HG02973 (cell line): ENCODE measurements around the gene LCNL1.
"Not testable (repeated sequence)": the region's sequence is repeated elsewhere in the genome, so short reads cannot be mapped to it uniquely, and the experiment has no call there.

Experiments used
- ATAC-seq: cut with Tn5 transposase; IDR thresholded peaks from one replicate; pipeline ENCODE4 v1.9.1; 2021; ENCODE audit warnings: moderate library complexity; ENCODE audit not compliant: unreplicated experiment

LCNL1 gene

DNA sequence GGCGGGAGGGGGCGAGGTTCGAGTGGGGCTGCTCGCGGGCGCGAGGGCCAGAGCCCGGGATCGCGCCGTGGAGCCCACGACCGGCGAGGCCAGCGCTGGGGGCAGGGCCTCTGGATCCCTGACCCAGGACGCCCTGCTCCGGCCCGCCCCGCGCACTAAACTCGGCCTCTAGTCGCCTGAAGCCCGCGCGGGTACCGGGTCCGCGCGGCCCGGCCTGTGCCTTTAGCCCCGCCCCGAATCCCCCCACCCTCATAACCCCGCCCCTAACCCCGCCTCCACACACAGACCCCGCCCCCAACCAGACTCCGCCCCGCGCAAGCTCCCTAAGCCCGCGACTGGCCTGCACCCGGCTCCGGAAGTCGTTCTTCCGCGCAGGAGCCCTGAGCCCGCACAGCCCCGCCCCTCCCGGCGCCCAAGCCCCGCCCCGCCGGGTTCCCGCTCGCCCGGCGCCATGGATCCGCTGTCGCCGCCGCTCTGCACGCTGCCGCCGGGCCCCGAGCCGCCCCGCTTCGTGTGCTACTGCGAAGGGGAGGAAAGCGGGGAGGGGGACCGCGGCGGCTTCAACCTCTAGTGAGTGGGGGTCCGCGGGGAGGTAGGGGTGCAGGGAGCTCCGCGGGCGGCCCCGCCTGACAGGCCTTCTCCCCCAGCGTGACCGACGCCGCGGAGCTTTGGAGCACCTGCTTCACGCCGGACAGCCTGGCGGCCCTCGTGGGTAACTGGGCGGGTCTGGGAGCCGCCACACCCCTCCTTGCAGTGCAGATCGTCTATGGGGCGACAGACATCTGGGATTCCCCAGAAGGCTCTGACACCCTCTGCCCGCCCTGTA, 9.4 kb downstream of the LCNL1 start, which contains the start of gene PAXX:
PAXX (plus strand) TSS at position 430 of the 826 bp plus-strand sequence; CDS start at position 452, 22 bp downstream.
- ATAC-seq: peak; percentile 81

DNA sequence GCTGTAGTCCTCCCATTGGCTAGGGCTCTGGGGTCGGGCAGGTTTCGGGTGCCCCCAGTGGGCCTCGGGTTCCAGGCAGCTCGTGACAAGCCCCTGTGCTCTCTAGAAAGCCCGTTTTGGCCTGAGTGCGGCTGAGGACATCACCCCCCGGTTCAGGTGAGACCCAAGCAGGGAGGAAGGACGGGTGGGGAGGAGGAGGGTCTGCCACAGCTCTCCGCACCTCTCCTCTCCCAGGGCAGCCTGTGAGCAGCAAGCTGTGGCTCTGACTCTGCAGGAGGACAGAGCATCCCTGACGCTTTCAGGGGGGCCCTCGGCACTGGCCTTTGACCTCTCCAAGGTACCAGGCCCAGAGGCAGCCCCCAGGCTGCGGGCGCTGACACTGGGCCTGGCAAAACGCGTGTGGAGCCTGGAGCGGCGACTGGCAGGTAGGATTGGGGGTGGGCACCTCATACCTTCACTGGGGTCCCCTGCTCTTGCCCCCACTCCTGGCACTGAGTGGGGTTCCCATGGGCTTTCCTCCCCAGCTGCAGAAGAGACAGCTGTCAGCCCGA, 10.1 kb downstream of the LCNL1 start:
- no peak for ATAC-seq

DNA sequence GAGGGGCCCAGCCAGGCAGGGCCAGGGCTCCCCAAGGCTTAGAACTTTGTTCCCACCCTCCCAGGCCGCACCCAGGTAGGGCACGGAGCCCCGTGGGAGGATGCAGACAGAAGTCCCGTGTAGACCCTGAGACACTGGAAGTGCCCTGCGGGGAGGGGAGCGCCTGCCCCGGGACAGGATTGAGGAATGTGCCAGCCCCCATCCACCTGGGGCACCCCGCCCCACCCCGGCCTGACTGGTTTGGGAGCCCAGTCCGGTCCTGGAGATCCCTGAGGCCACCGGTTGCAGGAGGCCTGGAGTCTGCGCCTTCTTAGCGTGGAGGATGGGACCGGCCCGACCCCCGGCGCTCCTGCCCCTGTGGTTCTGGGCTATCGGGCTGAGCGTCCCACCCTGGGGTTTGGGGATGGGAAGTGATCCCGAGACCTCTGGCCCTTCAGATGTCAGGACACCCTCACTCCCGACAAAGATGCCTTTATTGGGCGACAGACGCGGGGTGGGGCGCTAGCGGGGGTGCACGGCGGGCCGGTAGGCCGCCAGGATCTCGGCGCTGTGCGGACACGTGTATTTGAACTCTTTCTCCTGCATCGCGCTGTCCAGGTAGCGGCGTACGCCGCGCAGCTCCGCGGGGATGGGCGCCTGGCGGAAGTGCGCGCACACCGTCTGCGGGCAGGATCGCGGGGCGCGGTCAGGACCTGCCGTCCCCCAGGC, 11.5 kb downstream of the LCNL1 start:
- ATAC-seq: no peak

DNA sequence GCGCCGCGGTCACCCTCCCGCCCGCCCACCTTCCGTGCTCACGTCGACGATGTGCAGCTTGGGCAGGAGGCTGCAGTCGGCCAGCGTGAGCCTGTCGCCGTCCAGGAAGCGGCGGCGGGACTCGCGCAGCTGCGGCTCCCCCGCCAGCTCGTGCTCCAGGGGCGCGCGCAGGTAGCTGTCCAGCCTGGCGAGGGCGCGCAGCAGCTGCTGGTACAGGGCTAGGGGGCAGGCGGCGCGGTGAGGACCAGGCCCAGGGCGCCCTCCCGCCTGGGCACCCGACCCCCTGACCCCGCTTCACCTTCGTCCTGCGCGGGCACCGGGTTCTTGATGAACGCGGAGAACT, 12.1 kb downstream of the LCNL1 start:
- ATAC-seq: no peak

DNA sequence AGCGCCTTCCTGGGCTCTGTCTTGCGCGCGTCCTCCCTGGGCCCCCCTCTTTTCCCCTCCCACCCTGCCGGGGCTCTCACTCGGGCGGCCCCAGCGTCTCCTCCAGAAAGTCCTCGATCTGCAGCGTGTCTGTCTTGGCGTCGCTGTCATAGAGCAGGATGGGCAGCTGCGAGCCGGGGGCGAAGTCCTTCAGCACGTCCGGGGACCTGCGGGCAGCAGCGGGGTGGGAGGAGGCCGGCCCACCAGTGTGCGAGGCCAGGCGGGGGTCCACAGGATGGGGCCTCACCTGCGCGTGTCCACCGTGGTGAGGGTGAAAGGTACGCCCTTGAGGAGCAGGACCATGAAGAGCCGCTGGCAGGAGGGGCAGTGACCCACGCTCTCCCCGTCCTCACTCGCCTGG, 12.6 kb downstream of the LCNL1 start:
- no peak for ATAC-seq

DNA sequence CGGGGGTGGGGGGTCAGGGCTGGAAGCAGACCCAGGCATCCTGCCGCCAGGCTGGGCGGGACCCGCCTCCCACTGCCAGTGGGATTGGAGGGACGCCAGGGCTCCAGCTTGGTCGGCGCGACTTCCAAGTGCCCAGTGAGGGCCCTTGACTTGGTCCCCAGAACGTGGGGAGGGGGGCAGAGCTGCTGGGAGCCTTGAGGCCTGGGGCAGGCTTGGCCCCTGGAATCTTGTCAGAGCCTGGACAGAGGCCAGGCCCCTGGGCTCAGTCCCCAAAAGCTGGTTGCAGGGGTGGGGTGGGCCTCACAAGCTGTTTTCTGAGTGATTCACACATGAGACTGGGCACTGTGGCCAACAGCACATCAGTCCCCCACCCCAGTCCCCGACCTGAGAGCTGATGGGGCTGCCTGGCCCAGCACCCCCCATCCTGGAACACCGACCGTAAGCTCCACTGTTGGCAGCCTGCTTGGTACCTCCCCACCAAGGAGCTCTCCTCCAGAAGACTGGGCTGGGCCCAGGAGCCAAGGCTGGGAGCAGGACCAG, 13.0 kb downstream of the LCNL1 start:
- no peak for ATAC-seq

DNA sequence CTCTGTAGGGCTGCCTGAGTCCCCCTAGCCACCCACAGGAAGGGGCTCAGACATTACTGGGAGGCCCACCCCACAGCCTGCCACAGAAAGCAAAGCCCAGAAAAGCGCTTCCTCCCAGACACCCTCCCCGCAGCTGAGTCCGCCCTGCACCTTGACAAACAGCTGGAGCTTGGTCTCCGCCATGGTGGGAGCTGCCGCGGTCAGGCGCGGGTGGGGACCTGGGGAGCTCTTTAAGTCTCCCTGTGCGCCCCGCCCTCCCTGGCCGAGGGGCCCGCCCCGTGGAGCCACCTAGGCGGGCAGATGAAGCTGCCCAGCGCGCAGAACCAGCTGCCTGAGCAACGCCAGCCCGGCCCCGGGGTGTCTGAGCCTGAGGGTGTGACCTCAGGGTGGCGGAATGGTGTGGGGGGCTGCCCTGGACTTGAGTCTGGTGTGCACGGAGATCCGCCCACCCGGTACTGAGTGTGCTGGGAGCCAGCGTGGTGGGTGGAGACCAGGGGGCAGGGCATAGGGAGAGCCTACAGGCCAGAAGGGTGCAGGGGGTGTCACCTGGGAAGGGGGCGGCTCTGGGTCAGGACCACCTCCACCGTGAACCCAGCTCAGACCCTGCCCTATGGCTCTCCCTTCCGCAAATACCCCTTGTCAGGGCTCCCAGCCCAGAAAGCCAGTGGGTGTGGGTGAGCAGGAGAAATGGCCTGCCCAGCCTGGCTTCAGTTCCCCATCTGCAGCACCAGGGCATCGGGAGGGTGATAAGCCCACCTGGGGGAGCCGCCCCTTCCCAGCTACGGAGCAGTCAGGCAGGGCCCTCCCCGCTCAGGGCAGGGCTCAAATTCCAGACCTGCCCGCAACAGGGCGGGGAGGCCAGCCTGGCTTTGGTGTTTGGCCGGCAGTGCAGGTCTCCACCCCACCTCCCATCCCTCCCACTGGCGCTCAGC, 13.8 kb downstream of the LCNL1 start, which contains the start of gene CLIC3:
CLIC3 (minus strand) TSS at position 208 of the 932 bp plus-strand sequence; CDS start at position 183, 25 bp downstream.
- no peak for ATAC-seq

DNA sequence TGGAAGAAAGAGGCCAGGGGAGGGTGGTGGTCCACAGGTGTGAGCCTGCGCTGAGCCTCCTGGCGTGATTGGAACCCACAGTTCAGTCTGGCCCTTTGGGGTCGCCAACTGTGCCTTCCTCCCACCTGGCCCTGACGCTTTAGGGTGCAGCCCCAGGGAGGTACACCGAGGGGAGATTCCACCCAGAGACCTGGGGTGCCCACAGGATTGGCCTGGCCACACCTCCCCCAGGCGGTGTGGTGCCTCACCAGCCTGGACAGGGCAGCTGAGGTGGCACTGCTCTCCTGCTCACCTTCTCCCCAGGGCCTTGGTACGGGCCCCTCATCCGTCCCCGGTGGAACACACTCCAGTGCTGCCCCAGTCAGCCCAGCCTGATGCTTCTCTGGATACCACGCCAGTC, 14.6 kb downstream of the LCNL1 start:
- no peak for ATAC-seq

DNA sequence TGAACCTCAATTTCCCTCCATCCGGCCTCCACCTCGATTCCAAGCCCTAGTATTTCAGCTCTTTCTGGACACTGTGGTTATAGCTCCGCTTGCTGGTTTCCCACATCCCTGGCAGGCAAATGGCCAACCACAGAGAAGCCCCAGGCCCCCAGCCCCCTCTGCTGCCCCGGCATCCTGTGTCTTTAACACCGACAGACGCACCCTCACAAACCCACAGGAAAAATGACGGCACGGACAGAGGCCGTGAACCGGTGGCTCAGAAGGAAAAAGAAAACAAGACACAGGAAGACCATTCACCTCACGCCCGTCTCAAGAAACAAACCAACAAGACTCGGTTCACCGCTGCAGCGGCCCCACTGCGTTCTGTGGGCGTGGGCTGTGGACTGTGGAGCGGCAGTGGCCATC, 15.0 kb downstream of the LCNL1 start:
- ATAC-seq: no peak

DNA sequence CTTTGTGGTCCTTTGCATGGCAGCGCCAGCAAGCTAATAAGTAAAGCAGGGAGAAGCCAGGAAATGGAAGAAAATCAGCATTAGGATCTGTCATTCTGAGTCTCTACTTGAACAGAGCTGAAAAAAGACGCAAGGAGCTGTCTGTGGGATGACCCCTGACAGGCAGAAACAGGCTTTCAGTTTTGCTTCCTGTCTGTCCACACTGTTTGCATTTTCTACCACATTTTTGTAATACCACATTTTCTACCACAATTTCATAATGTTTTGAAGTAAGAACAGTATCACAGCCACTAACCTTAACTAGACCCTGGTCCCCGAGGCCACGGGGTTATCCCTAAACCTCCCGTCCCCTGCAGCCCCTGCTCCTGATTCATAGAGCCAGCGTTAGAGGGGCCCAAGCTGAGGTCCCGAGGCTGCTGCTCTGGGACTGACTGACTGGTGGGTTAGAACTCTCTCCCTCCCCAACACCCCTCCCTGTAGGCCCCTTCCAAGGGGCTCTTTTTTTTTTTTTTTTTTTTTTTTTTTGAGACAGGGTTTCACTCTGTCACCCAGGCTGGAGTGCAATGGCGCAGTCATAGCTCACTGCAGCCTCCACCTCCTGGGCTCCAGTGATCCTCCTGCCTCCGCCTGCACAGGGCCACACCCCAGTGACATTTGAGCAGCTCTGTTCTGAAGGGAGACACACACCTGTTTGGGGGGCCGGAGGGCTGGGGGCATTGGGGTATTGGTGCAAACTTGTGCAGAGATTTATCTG, 17.6 kb downstream of the LCNL1 start:
- peak; percentile 64 for ATAC-seq

DNA sequence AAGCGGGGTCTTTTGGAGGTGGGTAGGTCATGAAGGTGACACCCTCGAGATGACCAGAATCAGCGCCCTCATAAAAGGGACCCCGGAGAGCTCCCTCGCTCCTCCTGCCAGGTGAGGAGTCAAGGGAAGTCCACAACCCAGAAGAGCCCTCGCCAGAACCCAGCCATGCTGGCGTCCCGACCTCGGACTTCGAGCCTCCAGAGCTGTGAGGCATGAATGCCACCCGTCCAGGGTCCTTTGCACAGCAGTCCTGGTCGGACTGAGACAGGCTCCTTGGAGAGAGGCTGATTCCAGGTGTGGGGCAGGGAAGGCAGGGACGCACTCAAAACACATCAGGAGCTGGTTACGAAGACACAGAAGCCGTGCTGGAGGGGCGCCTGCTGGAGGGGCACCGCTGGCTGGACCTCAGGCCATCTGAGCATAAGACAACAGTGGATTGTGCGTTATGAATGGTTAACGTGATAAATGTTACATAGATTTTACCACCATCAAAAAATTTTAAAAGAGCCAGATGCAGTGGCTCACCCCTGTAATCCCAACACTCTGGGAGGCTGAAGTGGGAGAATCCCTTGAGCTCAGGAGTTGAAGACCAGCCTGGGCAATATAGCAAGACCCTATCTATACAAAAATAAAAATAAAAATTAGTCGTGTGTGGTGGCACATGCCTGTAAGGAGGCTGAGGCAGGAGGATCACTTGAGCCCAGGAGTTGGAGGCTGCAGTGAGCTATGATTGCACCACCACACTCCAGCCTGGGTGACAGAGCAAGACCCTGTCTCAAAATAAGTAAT, 19.3 kb downstream of the LCNL1 start:
- ATAC-seq: no peak

DNA sequence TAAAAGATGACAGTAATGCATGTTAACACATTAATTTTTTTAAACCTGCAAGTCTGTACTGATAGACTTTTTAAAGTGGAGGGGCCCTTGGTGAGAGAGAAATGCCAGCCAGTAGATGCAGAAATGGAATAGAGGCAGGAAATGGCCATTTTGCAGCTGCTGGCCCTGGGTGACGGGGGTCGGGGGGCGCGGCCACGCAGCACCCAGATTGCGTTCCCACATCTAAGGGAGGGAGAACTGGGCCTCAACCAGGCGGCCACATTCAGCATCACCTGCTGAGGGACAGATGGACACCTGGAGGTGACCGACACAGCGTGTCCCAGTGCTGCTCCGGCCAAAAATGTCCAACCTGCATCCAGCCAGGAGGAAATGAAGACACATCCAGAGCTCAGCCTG, 19.9 kb downstream of the LCNL1 start:
- ATAC-seq: no peak

DNA sequence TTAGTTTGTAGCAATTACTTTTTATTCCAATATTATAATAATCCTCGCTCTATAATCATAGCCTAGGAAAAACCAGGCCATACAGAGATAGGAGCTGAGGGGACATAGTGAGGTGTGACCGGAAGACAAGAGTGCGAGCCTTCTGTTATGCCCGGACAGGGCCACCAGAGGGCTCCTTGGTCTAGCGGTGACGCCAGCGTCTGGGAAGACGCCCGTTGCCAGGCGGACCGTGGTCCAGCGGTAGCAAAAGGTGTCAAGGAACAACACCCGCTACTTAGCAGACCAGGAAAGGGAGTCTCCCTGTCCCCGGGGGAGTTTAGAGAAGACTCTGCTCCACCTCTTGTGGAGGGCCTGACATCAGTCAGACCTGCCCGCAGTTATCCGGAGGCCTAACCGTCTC, 21.5 kb downstream of the LCNL1 start:
- not testable (repeated sequence) for ATAC-seq

DNA sequence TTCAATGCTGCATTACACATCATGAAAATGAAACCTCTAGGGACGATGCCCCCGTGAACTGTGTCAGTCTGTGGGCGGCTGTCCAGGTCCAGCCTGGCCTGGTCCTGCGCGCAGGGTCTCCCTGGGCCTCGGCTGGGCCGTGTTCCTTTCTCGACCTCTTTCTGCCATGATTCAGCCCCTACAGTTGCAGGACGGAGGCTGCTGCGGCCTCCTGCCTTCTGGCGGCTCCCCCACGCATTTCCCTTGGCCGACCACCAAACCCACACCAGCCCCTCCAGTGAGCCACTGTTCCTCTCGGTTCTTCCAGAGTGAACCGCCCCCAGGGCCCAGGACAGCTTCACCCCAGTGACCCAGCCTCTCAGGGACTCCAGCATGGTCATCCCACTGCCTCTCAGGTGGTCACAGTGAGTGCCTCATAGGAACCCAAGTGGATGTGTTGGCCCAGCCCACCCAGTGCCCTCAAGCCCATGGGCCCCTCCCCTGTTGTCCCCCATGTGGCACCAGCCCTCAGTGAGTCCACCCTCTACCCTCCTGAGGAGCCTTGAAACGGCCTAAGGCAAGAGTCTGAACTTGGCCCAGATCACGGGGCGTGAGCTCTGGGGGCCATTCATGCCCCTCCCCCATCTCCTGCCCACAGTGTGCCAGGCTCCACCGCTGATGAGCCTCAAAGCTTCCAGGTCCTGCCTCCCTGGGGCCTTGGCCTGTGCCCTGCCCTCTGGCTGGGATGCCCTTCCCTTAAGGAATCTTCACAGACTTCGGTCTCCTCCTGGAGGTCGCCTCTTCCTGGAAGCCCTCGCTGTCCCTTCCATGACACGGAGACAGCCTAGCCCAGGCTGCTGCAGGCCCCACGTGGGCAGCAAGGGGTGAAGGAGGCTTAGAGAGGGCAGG, 23.6 kb downstream of the LCNL1 start:
- no peak for ATAC-seq

DNA sequence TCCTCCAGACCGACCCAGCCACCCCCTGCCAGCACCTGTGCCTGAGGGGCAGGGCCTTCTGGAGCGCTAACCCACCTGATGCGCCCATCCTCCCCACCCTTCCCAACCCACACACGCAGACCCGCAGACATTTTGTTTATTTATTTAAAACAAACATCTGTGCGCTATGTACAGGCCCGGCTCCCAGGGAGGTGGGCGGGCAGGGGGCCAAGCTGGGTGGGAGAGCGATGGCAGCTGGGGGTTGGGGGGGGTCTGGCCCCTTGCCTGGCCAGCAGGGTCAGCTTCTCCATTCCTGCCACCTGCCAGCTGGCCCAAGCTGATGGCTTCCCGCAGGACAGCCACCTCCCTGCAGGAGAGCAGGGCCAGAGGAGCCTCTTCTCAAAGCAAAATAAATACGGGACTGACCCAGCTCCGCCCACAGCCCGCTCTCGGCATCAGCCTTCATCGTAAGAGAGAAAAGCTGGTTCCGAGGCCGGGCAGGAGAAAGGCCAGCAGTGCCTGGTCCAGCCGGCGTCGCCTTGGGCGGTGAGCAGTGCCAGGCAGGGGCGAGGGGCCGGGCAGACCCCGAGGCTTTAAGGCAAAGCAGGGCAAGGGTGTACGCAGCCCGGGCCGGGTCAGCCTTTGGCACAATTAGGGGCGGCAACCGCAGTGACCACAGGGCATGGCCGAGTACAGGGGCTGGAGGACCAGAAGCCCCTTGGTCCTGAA, 24.5 kb downstream of the LCNL1 start:
- no peak for ATAC-seq

DNA sequence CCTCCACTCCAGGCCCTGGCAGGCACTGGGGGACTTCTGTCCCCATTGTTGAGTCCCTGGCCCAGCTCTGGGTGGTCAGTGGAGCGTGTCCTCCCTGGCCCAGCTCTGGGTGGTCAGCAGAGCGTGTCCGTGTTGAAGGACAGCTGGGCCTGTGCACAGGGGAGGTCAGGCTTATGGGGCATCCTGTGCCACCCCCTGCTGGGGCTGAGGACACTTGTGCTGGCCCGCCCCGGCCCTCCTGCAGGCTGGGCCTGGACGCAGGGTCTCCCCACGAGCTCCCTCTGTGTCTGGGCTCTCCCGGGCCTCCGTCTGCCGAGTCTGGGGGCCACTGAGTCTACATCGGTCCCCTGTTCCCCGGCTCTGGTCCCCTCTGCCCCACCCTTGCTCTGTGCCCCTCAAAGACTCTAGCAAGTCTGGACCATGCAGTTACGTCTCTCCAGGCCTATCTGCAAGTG, 25.1 kb downstream of the LCNL1 start:
- ATAC-seq: no peak

DNA sequence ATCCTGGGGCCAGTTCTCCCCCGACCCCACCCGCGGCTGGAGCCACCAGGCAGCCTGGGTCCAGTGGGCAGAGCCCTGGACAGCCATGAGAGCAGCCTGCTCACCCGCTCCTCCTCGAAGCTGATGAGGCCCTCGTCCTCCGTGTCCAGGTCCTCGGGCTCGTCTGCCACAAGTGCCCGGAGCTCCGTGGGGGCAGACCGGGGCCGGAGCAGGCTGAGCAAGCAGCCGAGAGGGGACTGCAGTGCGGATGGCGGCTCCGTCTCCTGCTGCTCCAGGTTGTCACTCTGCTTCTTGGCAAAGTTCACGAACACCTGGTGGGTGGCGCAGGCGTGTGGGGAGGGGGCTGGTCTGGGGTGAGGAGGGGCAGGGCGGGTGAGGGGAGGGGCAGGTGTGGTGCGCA, 25.5 kb downstream of the LCNL1 start:
- no peak for ATAC-seq
